NCI-H2171 treated with DMSO at 0.1 percent for 48 hours (cell line): ENCODE data around the gene RAPGEF5.
A peak's percentile ranks its signal among the peaks of the same experiment; 100 is the strongest.
"Not testable (repeated sequence)": the region's sequence is repeated elsewhere in the genome, so short reads cannot be mapped to it uniquely, and the experiment has no call there.

Experiments used
- DNase-seq: peaks from one replicate; lab custom pipeline; 2025; lab: John Stamatoyannopoulos, UW

Gene RAPGEF5

GRCh38 chr7:22082886-22083703, 273.9 kb downstream of the RAPGEF5 start:
- peak; percentile 41 for DNase-seq

- no peak for DNase-seq
Measured at GRCh38 chr7:22082553-22082885, 274.4 kb downstream of the RAPGEF5 start.

- not testable (repeated sequence) for DNase-seq
Measured at GRCh38 chr7:22080219-22080618, 276.7 kb downstream of the RAPGEF5 start.

- not testable (repeated sequence) for DNase-seq
Measured at GRCh38 chr7:22078872-22079271, 278.1 kb downstream of the RAPGEF5 start.

- no peak for DNase-seq
Measured at GRCh38 chr7:22075561-22075960, 281.4 kb downstream of the RAPGEF5 start.

- DNase-seq: no peak
Measured at GRCh38 chr7:22074897-22075296, 282.1 kb downstream of the RAPGEF5 start.
